Gastrocnemius medialis (tissue), 4 donors: ENCODE data around the gene CFAP46.

Experiments used
- POLR2A ChIP-seq, 2 donors: fragments of 450-650 bp; IDR thresholded peaks; one replicate each; pipeline ENCODE4 v1.6.1; 2017; ENCODE audit warnings: antibody characterized with exemption in 2 of 2, mild to moderate bottlenecking in 2 of 2, moderate library complexity in 2 of 2
- TF ChIP-seq, protein P1 (sequence below), 5 experiments: fragments of 450-650 bp in 3 of 5; fragments of 200-600 bp in 2 of 5; sonication (generic) in 2 of 5; IDR thresholded peaks in 4 of 5; conservative IDR thresholded peaks in 1 of 5; 1 replicate in 4 of 5; 2 replicates in 1 of 5; pipeline ENCODE4 v1.5.1; 2016 to 2019; ENCODE audit warnings: antibody characterized with exemption in 5 of 5, mild to moderate bottlenecking in 3 of 5, moderate library complexity in 3 of 5

DNA sequence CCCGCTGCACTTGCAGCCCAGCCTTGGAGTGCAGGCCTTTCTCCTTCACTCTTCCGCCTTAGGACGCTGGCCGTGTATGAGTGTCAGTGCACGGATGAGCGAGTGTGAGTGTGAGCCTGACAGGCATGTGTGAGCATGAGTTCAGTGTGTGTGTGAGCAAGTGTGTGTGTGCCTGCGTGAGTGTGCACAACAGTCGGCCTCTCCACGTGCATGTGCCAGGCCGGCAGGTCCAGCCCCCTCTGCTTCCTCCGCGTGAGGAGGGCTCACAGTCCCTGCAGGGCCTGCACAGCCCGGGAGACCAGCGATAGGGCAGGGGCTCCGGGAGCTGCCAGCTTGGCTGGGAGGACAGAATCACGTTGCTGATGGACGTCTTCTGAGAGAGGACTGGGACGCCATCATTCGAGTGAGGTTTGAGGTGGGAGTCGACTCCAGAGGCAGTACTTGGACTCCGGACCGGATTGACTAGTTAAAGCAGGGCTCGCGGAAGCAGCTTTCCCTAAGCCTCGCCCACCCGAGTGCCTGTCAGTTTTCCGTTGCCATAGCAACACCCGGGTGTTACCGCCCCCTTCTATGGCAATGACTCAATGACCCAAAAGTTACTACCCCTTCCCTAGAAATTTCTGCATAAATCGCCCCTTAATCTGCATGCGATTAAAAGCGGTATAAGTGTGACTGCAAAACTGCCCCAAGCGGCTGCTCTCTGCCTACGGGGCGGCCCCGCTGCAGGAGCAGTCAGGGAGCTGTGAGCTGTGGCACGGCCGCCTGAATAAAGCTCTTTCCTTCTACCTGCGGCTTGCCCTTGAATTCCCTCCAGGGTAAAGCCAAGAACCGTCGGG, 19.6 kb upstream of the CFAP46 start:
- TF ChIP-seq, protein P1, sequence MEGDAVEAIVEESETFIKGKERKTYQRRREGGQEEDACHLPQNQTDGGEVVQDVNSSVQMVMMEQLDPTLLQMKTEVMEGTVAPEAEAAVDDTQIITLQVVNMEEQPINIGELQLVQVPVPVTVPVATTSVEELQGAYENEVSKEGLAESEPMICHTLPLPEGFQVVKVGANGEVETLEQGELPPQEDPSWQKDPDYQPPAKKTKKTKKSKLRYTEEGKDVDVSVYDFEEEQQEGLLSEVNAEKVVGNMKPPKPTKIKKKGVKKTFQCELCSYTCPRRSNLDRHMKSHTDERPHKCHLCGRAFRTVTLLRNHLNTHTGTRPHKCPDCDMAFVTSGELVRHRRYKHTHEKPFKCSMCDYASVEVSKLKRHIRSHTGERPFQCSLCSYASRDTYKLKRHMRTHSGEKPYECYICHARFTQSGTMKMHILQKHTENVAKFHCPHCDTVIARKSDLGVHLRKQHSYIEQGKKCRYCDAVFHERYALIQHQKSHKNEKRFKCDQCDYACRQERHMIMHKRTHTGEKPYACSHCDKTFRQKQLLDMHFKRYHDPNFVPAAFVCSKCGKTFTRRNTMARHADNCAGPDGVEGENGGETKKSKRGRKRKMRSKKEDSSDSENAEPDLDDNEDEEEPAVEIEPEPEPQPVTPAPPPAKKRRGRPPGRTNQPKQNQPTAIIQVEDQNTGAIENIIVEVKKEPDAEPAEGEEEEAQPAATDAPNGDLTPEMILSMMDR (IDR thresholded peaks at IDR 0.05 in 4 of 5, conservative IDR thresholded peaks at IDR 0.05 in 1 of 5): no peak
- TF ChIP-seq POLR2A (IDR thresholded peaks at IDR 0.05): no peak
